Mesodermal cell (in vitro differentiated cells): Measurements from ENCODE around the gene GALNT7.

Experiments
- H3K27ac ChIP-seq: 2 replicates; pipeline ENCODE4 v1.7.0; 2013; ENCODE audit warnings: mild to moderate bottlenecking, low read depth, low read length, moderate library complexity; ENCODE audit not compliant: severe bottlenecking
- H3K36me3 ChIP-seq: 2 replicates; pipeline ENCODE4 v1.7.1; 2013; ENCODE audit warnings: mild to moderate bottlenecking, low read length, moderate library complexity; ENCODE audit not compliant: control insufficient read depth, insufficient read depth
- H3K4me1 ChIP-seq: one replicate; pipeline ENCODE4 v1.7.1; 2013; ENCODE audit warnings: mild to moderate bottlenecking, low read length; ENCODE audit not compliant: insufficient read depth, control insufficient read depth, poor library complexity, severe bottlenecking
- H3K4me3 ChIP-seq: 2 replicates; pipeline ENCODE4 v1.7.0; 2013; ENCODE audit warnings: low read length, control low read depth, mild to moderate bottlenecking; ENCODE audit not compliant: insufficient read depth, poor library complexity, severe bottlenecking; ENCODE audit errors: extremely low read depth
- H3K9me3 ChIP-seq: 2 replicates; pipeline ENCODE4 v1.7.1; 2013; ENCODE audit warnings: mild to moderate bottlenecking, low read length, moderate library complexity; ENCODE audit not compliant: control insufficient read depth
- WGBS, 2 experiments: methylation state at CpG; one replicate each; pipeline ENCODE4 v1.1.5; 2013; ENCODE audit warnings: missing lambda C conversion rate in 2 of 2; ENCODE audit not compliant: insufficient coverage in 2 of 2; 5-methylcytosine and 5-hydroxymethylcytosine counted together

The GALNT7 gene

GRCh38 chr4:173195109-173195508 lies 26.5 kb downstream of the GALNT7 start:
- 44 to 67% methylated on average over 1 of the region's 3 CpGs for whole genome bisulfite sequencing, 2 experiments
- H3K4me1 ChIP-seq: peaks cover 11% of the 10 kb centered on the region
- H3K36me3 ChIP-seq: no peaks in the 10 kb centered on the region
- no peak overlapping the region for H3K4me3 ChIP-seq
- no peak overlapping the region for H3K27ac ChIP-seq
- H3K9me3 ChIP-seq: no peaks in the 10 kb centered on the region

- 92 to 100% methylated on average over 1 to 3 of the region's 4 CpGs for WGBS, 2 experiments
Observed at GRCh38 chr4:173199553-173199952, 30.9 kb downstream of the GALNT7 start.

GRCh38 chr4:173200103-173200884 lies 31.7 kb downstream of the GALNT7 start:
- WGBS, 2 experiments: 78 to 83% methylated on average over 1 of the region's 4 CpGs
- H3K4me3 ChIP-seq: no peak overlapping the region
- no peaks in the 10 kb centered on the region for H3K36me3 ChIP-seq
- no peak overlapping the region for H3K27ac ChIP-seq
- no peaks in the 10 kb centered on the region for H3K9me3 ChIP-seq
- H3K4me1 ChIP-seq: no peaks in the 10 kb centered on the region

More at GRCh38 chr4:173199553-173199952, 30.9 kb downstream of the GALNT7 start:
- Histone ChIP-seq H3K4me3 (no peak overlapping the region), H3K36me3 (no peaks in the 10 kb centered on the region), H3K27ac (no peak overlapping the region), H3K9me3 (no peaks in the 10 kb centered on the region), H3K4me1 (no peaks in the 10 kb centered on the region)

GRCh38 chr4:173202395-173202794 lies 33.8 kb downstream of the GALNT7 start:
- no peak overlapping the region for H3K4me3 ChIP-seq
- WGBS, 2 experiments: 90 to 94% methylated on average over 2 of the region's 3 CpGs

GRCh38 chr4:173205656-173206055 lies 37.0 kb downstream of the GALNT7 start:
- WGBS, 2 experiments: 93 to 100% methylated on average over 2 of the region's 2 CpGs
- Histone ChIP-seq H3K27ac (no peak overlapping the region), H3K4me1 (no peaks in the 10 kb centered on the region)

More at GRCh38 chr4:173202395-173202794, 33.8 kb downstream of the GALNT7 start:
- no peaks in the 10 kb centered on the region for H3K4me1 ChIP-seq
- no peak overlapping the region for H3K27ac ChIP-seq
- H3K36me3 ChIP-seq: no peaks in the 10 kb centered on the region
- no peaks in the 10 kb centered on the region for H3K9me3 ChIP-seq

GRCh38 chr4:173208420-173208819 lies 39.8 kb downstream of the GALNT7 start:
- 92% methylated on average over 4 to 5 of the region's 7 CpGs for WGBS, 2 experiments
- Histone ChIP-seq H3K9me3 (no peaks in the 10 kb centered on the region), H3K4me3 (no peak overlapping the region), H3K4me1 (peaks cover 12% of the 10 kb centered on the region), H3K27ac (no peak overlapping the region), H3K36me3 (no peaks in the 10 kb centered on the region)

More at GRCh38 chr4:173205656-173206055, 37.0 kb downstream of the GALNT7 start:
- Histone ChIP-seq H3K9me3 (no peaks in the 10 kb centered on the region), H3K36me3 (no peaks in the 10 kb centered on the region), H3K4me3 (no peak overlapping the region)

GRCh38 chr4:173211222-173211621 lies 42.6 kb downstream of the GALNT7 start:
- H3K4me1 ChIP-seq: peaks cover 21% of the 10 kb centered on the region
- 83% methylated on average over 1 of the region's 1 CpG; no CpG with 5 or more reads in 1 of the 2 experiments for WGBS, 2 experiments
- no peak overlapping the region for H3K4me3 ChIP-seq
- H3K36me3 ChIP-seq: no peaks in the 10 kb centered on the region
- no peaks in the 10 kb centered on the region for H3K9me3 ChIP-seq
- H3K27ac ChIP-seq: no peak overlapping the region

- no CpG with 5 or more reads among the region's 1 CpG for WGBS, 2 experiments
- H3K4me1 ChIP-seq: peaks cover 21% of the 10 kb centered on the region
- no peak overlapping the region for H3K27ac ChIP-seq
- H3K36me3 ChIP-seq: no peaks in the 10 kb centered on the region
- no peak overlapping the region for H3K4me3 ChIP-seq
- no peaks in the 10 kb centered on the region for H3K9me3 ChIP-seq
Observed at GRCh38 chr4:173211838-173212237, 43.2 kb downstream of the GALNT7 start.

GRCh38 chr4:173212379-173212778 lies 43.8 kb downstream of the GALNT7 start:
- no CpG with 5 or more reads among the region's 1 CpG for WGBS, 2 experiments
- no peak overlapping the region for H3K27ac ChIP-seq
- no peaks in the 10 kb centered on the region for H3K36me3 ChIP-seq
- H3K4me3 ChIP-seq: no peak overlapping the region
- H3K4me1 ChIP-seq: peaks cover 23% of the 10 kb centered on the region
- no peaks in the 10 kb centered on the region for H3K9me3 ChIP-seq

- H3K4me1 ChIP-seq: peaks cover 32% of the 10 kb centered on the region
- WGBS, 2 experiments: no CpG with 5 or more reads among the region's 2 CpGs
Observed at GRCh38 chr4:173213296-173213695, 44.7 kb downstream of the GALNT7 start.

GRCh38 chr4:173214231-173214630 lies 45.6 kb downstream of the GALNT7 start:
- Histone ChIP-seq H3K27ac (peak overlapping the region; percentile 62), H3K36me3 (no peaks in the 10 kb centered on the region), H3K4me1 (peaks cover 39% of the 10 kb centered on the region), H3K4me3 (no peak overlapping the region), H3K9me3 (no peaks in the 10 kb centered on the region)
- WGBS, 2 experiments: no CpG with 5 or more reads among the region's 1 CpG

More at GRCh38 chr4:173213296-173213695, 44.7 kb downstream of the GALNT7 start:
- Histone ChIP-seq H3K4me3 (no peak overlapping the region), H3K9me3 (no peaks in the 10 kb centered on the region), H3K36me3 (no peaks in the 10 kb centered on the region), H3K27ac (no peak overlapping the region)
